GM12864 (cell line): Measurements from ENCODE around the gene PSMD6.

ENCODE experiments used
- DNase-seq: peaks from one replicate; pipeline ENCODE4 v3.0.0-alpha.2; 2011; ENCODE audit warnings: low read depth
- H3K4me3 ChIP-seq: 2 replicates; pipeline ENCODE4 v1.5.1; 2011; ENCODE audit warnings: mild to moderate bottlenecking, low read depth, low read length, control low read depth
- CTCF ChIP-seq: IDR thresholded peaks from 2 replicates; pipeline ENCODE4 v1.5.1; 2011; ENCODE audit warnings: low read depth, mild to moderate bottlenecking, moderate library complexity, low read length, control low read depth, inconsistent platforms; ENCODE audit errors: missing control alignments

The PSMD6 gene

GRCh38 chr3:63990733-63991132 is 32.6 kb downstream of the PSMD6 start:
- no peak for DNase-seq
- no peak overlapping the region for H3K4me3 ChIP-seq
- TF ChIP-seq CTCF: no peak

- H3K4me3 ChIP-seq: no peak overlapping the region
- no peak for TF ChIP-seq CTCF
- no peak for DNase-seq
Measured at GRCh38 chr3:63990204-63990603, 33.1 kb downstream of the PSMD6 start.

DNA sequence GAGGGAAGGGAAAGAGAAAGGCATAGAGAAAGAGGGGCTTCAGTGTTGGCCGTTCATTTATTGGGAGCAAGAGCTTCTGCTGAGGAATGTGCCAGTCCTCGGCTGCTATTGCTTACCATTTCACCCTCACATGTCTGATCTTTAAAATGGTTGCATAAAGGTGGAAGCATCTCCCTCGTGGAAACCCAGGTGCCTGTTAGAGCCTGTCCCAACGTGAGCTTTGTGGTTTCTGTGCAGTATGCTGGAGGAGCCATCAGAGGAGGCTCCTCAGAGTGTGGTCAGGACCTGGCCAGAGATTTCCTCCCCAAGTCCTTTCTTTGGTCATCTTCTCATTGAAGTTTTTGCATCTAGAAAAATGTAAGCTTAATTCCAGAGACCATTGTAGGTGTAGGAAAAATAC is 34.4 kb downstream of the PSMD6 start:
- DNase-seq: no peak
- TF ChIP-seq CTCF: no peak
- H3K4me3 ChIP-seq: no peak overlapping the region

DNA sequence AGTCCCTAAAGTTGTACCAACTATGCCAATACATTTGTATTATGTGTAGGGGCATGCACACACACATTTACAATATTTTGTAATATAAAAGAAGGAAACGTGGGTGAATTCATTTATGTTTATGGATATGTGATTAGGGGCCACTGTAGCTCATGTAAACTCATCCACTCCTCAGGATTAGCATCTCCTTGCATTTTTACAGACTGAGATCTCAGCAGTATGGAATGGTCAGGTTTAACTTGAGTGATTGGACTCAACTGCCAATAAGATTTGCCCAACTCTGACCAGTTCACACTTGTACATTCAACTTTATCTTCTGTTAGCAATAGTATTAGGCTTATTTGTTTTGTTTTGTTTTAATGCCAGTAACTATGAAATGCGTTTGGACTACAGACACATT is 36.5 kb downstream of the PSMD6 start:
- no peak for TF ChIP-seq CTCF
- H3K4me3 ChIP-seq: no peak overlapping the region
- no peak for DNase-seq

GRCh38 chr3:63986146-63986545 is 37.1 kb downstream of the PSMD6 start:
- TF ChIP-seq CTCF: no peak
- no peak overlapping the region for H3K4me3 ChIP-seq

GRCh38 chr3:63984391-63984790 is 38.9 kb downstream of the PSMD6 start:
- no peak for DNase-seq
- H3K4me3 ChIP-seq: no peak overlapping the region
- TF ChIP-seq CTCF: no peak

More at GRCh38 chr3:63986146-63986545, 37.1 kb downstream of the PSMD6 start:
- DNase-seq: no peak

- no peak for DNase-seq
- no peak overlapping the region for H3K4me3 ChIP-seq
- TF ChIP-seq CTCF: no peak
Measured at GRCh38 chr3:63981980-63982379, 41.3 kb downstream of the PSMD6 start.
